Adrenal gland (tissue), 12 donors: ENCODE results near the gene CLSTN3. TPM values are rescaled to one million over a fixed set of nuclear protein-coding genes. Genes with fewer than 3 reads are reported as not detected.

Source experiments
- DNase-seq, 7 donors: peaks; one replicate each; pipeline ENCODE4 v3.0.0-alpha.2; 2019 to 2020
- H3K27ac ChIP-seq, 5 donors: fragments of 200-600 bp; sonication (generic) in 4 of 5; 1 replicate in 3 of 5; 2 replicates in 2 of 5; pipeline versions ENCODE4 v1.5.1 to v1.8.0; 2016 to 2020; ENCODE audit warnings: mild to moderate bottlenecking in 1 of 5
- H3K27me3 ChIP-seq: fragments of 200-600 bp; 2 replicates; pipeline ENCODE4 v1.8.0; 2021
- H3K36me3 ChIP-seq, 2 donors: fragments of 200-600 bp; replicated peaks in 1 of 2; 1 replicate in 1 of 2; 2 replicates in 1 of 2; pipeline versions ENCODE4 v1.5.1 to v1.8.0; 2018 to 2022
- H3K4me1 ChIP-seq, 2 donors: fragments of 200-600 bp; replicated peaks in 1 of 2; 1 replicate in 1 of 2; 2 replicates in 1 of 2; pipeline versions ENCODE4 v1.5.1 to v1.8.0; 2018 to 2021
- H3K4me3 ChIP-seq, 4 donors: fragments of 200-600 bp; sonication (generic) in 3 of 4; one replicate each; pipeline ENCODE4 v1.5.1; 2016 to 2018
- H3K9me3 ChIP-seq, 3 donors: fragments of 200-600 bp; sonication (generic) in 1 of 3; replicated peaks in 1 of 3; 1 replicate in 2 of 3; 2 replicates in 1 of 3; pipeline versions ENCODE4 v1.5.1 to v1.8.0; 2016 to 2021
- POLR2A ChIP-seq, 2 donors: fragments of 450-650 bp; IDR thresholded peaks; one replicate each; pipeline ENCODE4 v1.6.1; 2017; ENCODE audit warnings: antibody characterized with exemption in 2 of 2, mild to moderate bottlenecking in 2 of 2, moderate library complexity in 1 of 2
- WGBS, 4 donors: extraction: QIAGEN DNeasy Blood & Tissue Kit in 2 of 4; methylation state at CpG; one replicate each; pipeline versions ENCODE4 v1.1.5 to v1.1.7; 2013 to 2017; 5-methylcytosine and 5-hydroxymethylcytosine counted together
- intact Hi-C, 2 donors: fragments of 100-400 bp; cut with DNase I; formaldehyde crosslinking; loops; one replicate each; pipeline versions ENCODE4 v1.14.1 to v1.15.0; 2022 to 2023
- polyA plus RNA-seq, 3 donors: library from polyadenylated mRNA; stranded (reverse); fragments of 200-250 nt in 2 of 3; fragments of 350-450 nt in 1 of 3; fragmentation: Illumina TruSeq in 1 of 3; extraction: RNeasy Lipid Tissue Mini Kit (QIAGEN cat#74804) in 1 of 3; gene quantifications; one replicate each; pipeline ENCODE4 v1.2.3, GENCODE V29; 2013 to 2014
- total RNA-seq, 9 donors: library from RNA; depleted of rRNA in 4 of 9; stranded (reverse); fragments of >200 nt in 4 of 9; fragments of 120-200 nt in 1 of 9; fragmentation: NEBNext Ultra II Directional in 1 of 9; extraction: Animal tissue kit (Norgen Biotek cat#: 25700) in 1 of 9; gene quantifications; one replicate each; pipeline versions ENCODE4 v1.1.0 to v1.2.4, GENCODE V29; 2013 to 2023
- TF ChIP-seq, protein P1 (sequence below), 6 experiments: fragments of 450-650 bp in 4 of 6; fragments of 200-600 bp in 2 of 6; sonication (generic) in 1 of 6; IDR thresholded peaks; 1 replicate in 5 of 6; 2 replicates in 1 of 6; pipeline versions ENCODE4 v1.5.1 to v1.8.0; 2016 to 2021; ENCODE audit warnings: antibody characterized with exemption in 6 of 6, mild to moderate bottlenecking in 2 of 6, moderate library complexity in 1 of 6
- donor health status: healthy with polysubstance abuse.
- donor health status: Bipolar disorder and iron deficiency.
- donor health status: DM: yes; HTN: yes; CAD: no.
- donor health status: DM: no; HTN: no; CAD: no.
- donor health status: DM: no; HTN: no; CAD: no.
- donor health status: DM: yes; HTN: yes; CAD: no.

CLSTN3 gene
- total and polyA plus RNA-seq, 12 donors, result 9.3 to 175 (median 42.8) TPM

- WGBS, 4 donors, result 73 to 85% (median 81%) methylated on average over 5 of the region's 5 CpGs
- H3K36me3 ChIP-seq, result peaks cover 0 to 41% of the 10 kb centered on the region in 2 donors
- H3K27ac ChIP-seq, result no peak overlapping the region
- H3K9me3 ChIP-seq, result no peaks in the 10 kb centered on the region
- H3K4me3 ChIP-seq, result no peak overlapping the region
- no peaks in the 10 kb centered on the region for H3K27me3 ChIP-seq
- no peaks in the 10 kb centered on the region for H3K4me1 ChIP-seq
- intact Hi-C loops, result no loop called here
- DNase-seq, result peak in 6 of 7 donors; percentile 42 to 74 (median 62)
- no peak for TF ChIP-seq POLR2A (IDR thresholded peaks at IDR 0.05)
- TF ChIP-seq, protein P1, sequence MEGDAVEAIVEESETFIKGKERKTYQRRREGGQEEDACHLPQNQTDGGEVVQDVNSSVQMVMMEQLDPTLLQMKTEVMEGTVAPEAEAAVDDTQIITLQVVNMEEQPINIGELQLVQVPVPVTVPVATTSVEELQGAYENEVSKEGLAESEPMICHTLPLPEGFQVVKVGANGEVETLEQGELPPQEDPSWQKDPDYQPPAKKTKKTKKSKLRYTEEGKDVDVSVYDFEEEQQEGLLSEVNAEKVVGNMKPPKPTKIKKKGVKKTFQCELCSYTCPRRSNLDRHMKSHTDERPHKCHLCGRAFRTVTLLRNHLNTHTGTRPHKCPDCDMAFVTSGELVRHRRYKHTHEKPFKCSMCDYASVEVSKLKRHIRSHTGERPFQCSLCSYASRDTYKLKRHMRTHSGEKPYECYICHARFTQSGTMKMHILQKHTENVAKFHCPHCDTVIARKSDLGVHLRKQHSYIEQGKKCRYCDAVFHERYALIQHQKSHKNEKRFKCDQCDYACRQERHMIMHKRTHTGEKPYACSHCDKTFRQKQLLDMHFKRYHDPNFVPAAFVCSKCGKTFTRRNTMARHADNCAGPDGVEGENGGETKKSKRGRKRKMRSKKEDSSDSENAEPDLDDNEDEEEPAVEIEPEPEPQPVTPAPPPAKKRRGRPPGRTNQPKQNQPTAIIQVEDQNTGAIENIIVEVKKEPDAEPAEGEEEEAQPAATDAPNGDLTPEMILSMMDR (IDR thresholded peaks at IDR 0.05), result peak; percentile 36 to 65 (median 60)
Measured at GRCh38 chr12:7142056-7142644, 12.0 kb downstream of the CLSTN3 start.

- 95 to 97% (median 96%) methylated on average over 18 of the region's 18 CpGs for WGBS, 4 donors
- TF ChIP-seq POLR2A (IDR thresholded peaks at IDR 0.05), result no peak
- TF ChIP-seq, protein P1 (IDR thresholded peaks at IDR 0.05), result no peak
- DNase-seq, result no peak
- Histone ChIP-seq H3K36me3 (peaks cover 0 to 37% of the 10 kb centered on the region in 2 donors), H3K9me3 (no peaks in the 10 kb centered on the region), H3K27me3 (no peaks in the 10 kb centered on the region), H3K4me1 (no peaks in the 10 kb centered on the region), H3K4me3 (no peak overlapping the region), H3K27ac (peak overlapping the region in 1 of 5 donors; percentile 34)
- intact Hi-C loops, result no loop called here
Measured at GRCh38 chr12:7142809-7143465, 12.8 kb downstream of the CLSTN3 start.

DNA sequence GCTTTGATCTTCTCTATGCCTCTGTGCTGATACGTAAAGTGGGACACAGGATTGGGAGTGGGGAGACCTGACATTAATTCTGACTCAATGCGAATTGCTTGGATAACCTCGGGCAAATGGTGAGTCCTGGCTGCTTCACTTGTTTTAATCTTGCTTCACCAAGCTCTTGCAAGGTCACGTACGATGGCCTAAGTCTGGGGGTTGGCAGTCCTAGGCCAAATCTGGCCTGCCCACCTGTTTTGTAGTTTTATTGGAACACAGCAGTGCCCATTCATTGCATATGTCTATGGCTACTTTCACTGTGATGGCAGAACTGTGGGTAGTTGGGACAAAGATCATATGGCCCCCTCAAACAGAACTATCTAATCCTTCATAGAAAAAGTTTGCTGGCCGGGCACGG is 13.4 kb downstream of the CLSTN3 start:
- TF ChIP-seq, protein P1 (IDR thresholded peaks at IDR 0.05), result no peak
- peak in 2 of 7 donors; percentile 44 to 46 for DNase-seq

DNA sequence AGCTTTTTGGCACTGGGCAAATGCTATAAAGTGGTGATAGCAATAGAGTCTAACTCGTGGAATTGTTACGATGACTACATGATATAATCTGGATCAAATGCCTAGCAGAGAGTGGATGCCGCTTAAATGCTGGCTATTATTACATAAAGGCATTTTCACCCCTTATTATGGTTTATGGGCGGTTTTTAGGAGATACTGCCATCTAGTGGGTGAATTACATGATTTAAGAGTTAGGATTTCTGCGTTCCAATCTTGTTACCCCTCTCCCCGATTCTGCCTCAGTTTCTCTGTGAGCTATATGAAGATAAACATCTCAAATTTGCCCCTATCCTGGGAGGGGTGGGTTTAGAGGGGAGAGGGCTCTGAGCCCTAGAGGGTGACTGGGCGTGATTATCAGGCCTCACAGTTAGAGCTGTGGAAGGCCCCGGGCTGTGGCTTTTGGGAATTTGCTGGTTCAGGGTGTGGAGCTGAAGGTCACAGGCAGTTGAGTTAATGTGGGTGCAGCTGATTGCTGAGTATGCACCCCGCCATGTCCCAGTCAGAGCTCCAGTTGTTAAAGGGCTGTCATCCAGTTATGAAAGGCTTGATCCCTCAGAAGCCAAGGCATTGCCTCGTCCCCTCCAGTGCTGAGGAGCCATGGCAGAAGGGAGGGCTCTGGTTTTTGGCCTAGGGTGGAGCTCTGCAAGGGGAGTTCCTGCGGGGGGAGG is 14.4 kb downstream of the CLSTN3 start:
- no peak overlapping the region for H3K4me3 ChIP-seq
- peaks cover 0 to 44% of the 10 kb centered on the region in 2 donors for H3K36me3 ChIP-seq
- WGBS, 4 donors, result 35 to 49% (median 47%) methylated on average over 9 to 11 of the region's 11 CpGs
- no peaks in the 10 kb centered on the region for H3K4me1 ChIP-seq
- intact Hi-C loops, result no loop called here
- no peaks in the 10 kb centered on the region for H3K27me3 ChIP-seq
- H3K27ac ChIP-seq, result peak overlapping the region in 2 of 5 donors; percentile 26 to 68
- TF ChIP-seq, protein P1 (IDR thresholded peaks at IDR 0.05), result peak; percentile 34 to 64 (median 56)
- no peak for TF ChIP-seq POLR2A (IDR thresholded peaks at IDR 0.05)
- DNase-seq, result peak in 1 of 7 donors; percentile 6
- H3K9me3 ChIP-seq, result no peaks in the 10 kb centered on the region

More for the DNA sequence above, 13.4 kb downstream of the CLSTN3 start:
- Histone ChIP-seq H3K36me3 (peaks cover 0 to 34% of the 10 kb centered on the region in 2 donors), H3K4me1 (no peaks in the 10 kb centered on the region), H3K9me3 (no peaks in the 10 kb centered on the region), H3K27ac (peak overlapping the region in 1 of 5 donors; percentile 34), H3K27me3 (no peaks in the 10 kb centered on the region), H3K4me3 (no peak overlapping the region)
- 65 to 77% (median 66%) methylated on average over 7 of the region's 7 CpGs for WGBS, 4 donors
- intact Hi-C loops, result no loop called here
